GM15510 (cell line): Measurements from ENCODE around the gene FGD5.

Experiments used
- POLR2A ChIP-seq: IDR thresholded peaks from 3 replicates; pipeline ENCODE4 v1.6.1; 2011; ENCODE audit warnings: borderline replicate concordance; ENCODE audit not compliant: insufficient read length; ENCODE audit errors: extremely low read depth

FGD5 gene

DNA sequence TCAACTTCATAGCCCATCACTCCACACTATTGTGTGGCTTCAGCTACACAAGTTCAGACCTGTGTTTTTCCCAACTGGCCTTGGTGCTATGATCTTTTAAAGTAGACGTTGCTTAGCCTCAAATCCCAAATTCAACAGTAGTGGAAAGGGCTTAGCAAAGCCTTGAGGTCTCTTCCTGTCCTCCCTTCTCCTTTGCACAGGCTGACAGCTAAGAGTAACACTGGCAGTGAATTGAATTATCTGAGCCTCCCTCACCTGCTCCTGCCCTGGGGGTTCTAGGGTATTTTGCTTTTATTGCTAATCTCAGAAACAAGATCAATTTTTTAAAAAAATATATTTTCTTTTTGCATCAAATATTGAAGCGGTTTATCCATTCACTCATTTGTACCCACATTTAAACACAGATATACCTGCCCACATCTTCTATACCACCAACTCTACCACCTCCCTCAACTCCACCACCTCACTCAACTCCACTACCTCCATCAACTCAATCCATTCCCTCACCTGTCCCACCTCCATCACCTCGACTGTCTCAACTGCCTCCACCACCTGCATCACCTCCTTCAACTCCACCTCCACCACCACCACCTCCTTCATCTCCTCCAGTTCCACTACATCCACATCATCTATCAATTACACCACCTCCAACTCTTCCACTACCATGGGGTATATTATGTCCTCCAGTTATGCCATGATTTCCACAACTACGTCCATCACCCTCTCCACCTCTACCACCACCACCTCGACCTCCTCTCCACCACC lies 10.1 kb upstream of the FGD5 start:
- TF ChIP-seq POLR2A: no peak

GRCh38 chr3:14810070-14810791 lies 8.5 kb upstream of the FGD5 start:
- TF ChIP-seq POLR2A: no peak

GRCh38 chr3:14810801-14811661 lies 7.7 kb upstream of the FGD5 start:
- no peak for TF ChIP-seq POLR2A

DNA sequence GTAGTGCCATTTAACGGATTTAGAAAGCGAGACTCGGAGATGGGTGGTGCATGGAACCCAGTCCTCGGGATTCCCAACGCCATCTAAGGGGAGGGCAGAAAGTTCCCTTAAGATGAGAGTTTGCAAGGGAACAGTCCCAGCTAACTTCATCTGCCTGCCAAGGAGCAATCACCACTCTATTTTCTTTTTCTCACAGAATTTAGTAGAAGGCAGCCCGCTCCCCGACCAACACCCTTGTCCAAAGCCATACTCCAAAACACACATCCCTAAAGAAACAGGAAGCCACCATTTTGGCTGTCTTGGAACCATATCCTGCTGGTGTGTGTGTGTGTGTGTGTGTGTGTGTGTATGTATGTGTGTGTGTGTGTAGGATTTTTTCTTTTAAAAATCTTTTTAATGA lies 7.1 kb upstream of the FGD5 start:
- TF ChIP-seq POLR2A: no peak

DNA sequence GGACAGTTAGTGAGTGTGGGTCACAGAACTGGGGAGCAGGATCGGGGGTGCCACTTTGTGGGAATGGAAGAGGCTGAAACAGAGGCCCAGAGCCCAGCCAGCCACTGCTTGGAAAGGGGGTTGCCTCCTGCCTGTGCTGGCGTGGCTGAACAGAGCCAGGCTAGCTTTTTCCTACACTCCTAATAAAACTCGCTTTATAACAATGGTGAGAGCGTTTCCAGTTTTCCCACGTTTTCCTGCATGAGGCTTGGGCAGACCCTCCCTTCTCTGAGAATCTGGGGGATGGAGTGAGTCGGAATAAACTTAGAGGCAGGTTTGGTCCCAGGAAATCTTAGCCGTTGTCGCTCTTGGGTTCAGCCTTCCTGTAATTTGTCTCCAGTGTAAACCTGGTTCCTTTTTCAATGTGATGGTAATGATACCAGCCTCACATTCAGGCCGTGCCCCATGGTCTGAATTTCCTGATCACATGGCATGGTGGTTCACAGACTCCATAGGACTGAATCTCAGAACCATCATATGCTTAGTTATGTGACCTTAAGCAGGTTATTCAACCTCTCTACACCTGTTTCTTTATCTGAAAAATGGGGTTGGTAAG lies 6.5 kb upstream of the FGD5 start:
- no peak for TF ChIP-seq POLR2A

GRCh38 chr3:14814411-14814871 lies 4.3 kb upstream of the FGD5 start:
- no peak for TF ChIP-seq POLR2A

DNA sequence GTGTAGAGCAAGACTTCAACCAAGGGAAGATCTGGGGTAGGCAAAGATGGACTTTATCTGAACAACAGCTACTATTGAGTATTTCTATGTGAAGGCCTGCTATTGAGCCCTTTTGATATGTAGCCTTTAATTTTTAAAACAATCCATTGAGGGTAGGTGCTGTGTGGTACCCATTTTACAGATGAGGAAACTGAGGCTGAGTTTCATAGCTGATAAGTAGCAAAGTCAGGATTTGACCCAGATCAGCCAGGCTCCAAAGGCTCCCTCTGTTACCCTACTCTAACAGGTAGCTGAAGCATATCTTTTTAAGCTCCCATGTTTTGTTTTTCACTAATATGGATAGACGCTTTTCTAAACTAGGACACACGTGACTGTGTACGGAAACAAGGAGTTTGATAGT lies 2.4 kb upstream of the FGD5 start:
- TF ChIP-seq POLR2A: no peak

DNA sequence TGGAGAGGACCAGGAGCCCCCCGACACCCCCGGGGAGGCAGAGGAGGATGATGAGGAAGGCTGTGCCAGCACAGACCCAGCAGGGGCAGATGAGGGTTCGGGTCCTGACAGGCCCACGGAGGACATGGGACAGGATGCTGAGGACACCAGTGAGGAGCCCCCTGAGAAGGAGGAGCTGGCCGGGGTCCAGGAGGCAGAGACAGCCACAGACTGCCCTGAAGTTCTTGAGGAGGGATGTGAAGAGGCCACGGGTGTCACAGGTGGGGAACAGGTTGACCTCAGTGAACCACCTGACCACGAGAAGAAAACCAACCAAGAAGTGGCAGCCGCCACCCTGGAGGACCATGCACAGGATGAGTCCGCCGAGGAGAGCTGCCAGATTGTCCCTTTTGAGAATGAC lies 909 bp downstream of the FGD5 start:
- no peak for TF ChIP-seq POLR2A

DNA sequence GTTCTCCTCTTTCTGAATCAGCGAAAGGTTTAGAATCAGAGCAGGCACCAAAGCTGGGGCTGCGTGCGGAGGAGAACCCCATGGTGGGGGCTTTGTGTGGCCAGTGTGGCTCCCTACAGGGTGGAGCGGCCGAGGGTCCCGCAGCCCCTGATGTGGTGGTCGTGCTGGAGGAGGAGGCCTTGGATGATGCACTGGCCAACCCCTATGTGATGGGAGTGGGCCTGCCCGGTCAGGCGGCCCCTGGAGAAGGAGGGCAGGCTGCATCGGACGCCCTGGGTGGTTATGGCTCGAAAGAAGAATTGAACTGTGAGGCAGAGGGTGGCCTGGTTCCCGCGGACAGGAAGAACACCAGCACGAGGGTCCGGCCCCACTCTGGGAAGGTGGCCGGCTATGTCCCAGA lies 1.4 kb downstream of the FGD5 start:
- TF ChIP-seq POLR2A: no peak

DNA sequence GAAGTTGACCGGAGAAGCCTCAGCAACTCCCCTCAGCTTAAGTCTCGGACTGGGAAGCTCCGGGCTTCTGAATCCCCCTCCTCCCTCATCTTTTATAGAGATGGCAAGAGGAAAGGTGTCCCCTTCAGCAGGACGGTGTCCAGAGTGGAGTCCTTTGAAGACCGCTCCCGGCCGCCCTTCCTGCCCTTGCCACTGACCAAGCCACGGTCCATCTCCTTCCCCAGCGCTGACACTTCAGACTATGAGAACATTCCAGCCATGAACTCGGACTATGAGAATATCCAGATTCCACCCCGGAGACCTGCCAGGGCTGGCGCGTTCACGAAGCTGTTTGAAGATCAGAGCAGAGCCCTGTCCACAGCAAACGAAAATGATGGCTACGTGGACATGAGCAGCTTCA lies 2.4 kb downstream of the FGD5 start:
- no peak for TF ChIP-seq POLR2A

DNA sequence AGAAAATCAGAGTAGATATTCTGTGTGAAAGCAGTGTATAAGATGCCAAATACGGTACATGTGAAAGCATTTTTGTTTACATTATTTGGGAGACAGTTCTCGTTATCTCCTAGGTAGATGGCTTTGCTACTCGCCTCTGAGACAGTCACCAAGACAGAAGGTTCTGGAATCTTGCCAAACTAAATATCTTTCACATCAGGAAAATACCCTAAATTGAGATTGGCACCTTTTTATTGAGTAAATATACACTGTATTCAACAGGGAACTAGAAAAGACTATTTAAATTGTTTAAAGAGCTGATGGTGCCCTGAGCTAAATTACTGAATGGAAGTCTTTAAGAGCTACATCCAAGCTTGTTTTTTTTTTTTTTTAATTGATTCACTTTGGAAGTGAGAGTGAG lies 3.4 kb downstream of the FGD5 start:
- no peak for TF ChIP-seq POLR2A

GRCh38 chr3:14822670-14823390 lies 4.1 kb downstream of the FGD5 start:
- no peak for TF ChIP-seq POLR2A

- no peak for TF ChIP-seq POLR2A
These were observed 4.6 kb downstream of the FGD5 start for GRCh38 chr3:14823393-14823792.
